H9 (cell line): Measurements from ENCODE around the gene TWSG1. TPM values are rescaled to one million over a fixed set of nuclear protein-coding genes. Genes with fewer than 3 reads are reported as not detected.

Experiments
- DNase-seq: peaks from one replicate; pipeline ENCODE4 v3.0.0-alpha.2; 2017
- H2AFZ ChIP-seq: one replicate; pipeline ENCODE4 v1.6.1; 2013; ENCODE audit warnings: mild to moderate bottlenecking, low read length, control low read depth, moderate library complexity
- H2AK5ac ChIP-seq: 2 replicates; pipeline ENCODE4 v1.6.1; 2013; ENCODE audit warnings: low read length, control low read depth, mixed read lengths; ENCODE audit not compliant: insufficient read length
- H2BK120ac ChIP-seq: one replicate; pipeline ENCODE4 v1.6.1; 2013; ENCODE audit warnings: low read depth, mild to moderate bottlenecking, low read length, control low read depth, inconsistent platforms; ENCODE audit not compliant: poor library complexity, severe bottlenecking
- H2BK12ac ChIP-seq: 2 replicates; pipeline ENCODE4 v1.6.1; 2013; ENCODE audit warnings: low read length, control low read depth, mixed read lengths, low read depth; ENCODE audit not compliant: insufficient read length
- H2BK15ac ChIP-seq: 2 replicates; pipeline ENCODE4 v1.6.1; 2013; ENCODE audit warnings: low read depth, low read length, control low read depth
- H2BK20ac ChIP-seq: one replicate; pipeline ENCODE4 v1.6.1; 2013; ENCODE audit warnings: low read depth, mild to moderate bottlenecking, low read length, control low read depth, inconsistent platforms; ENCODE audit not compliant: poor library complexity, severe bottlenecking
- H2BK5ac ChIP-seq: 2 replicates; pipeline ENCODE4 v1.6.1; 2013; ENCODE audit warnings: low read length, control low read depth, mixed read lengths; ENCODE audit not compliant: insufficient read length
- H3K14ac ChIP-seq: 2 replicates; pipeline ENCODE4 v1.6.1; 2013; ENCODE audit warnings: low read length, control low read depth; ENCODE audit not compliant: insufficient read depth
- H3K18ac ChIP-seq: 2 replicates; pipeline ENCODE4 v1.6.1; 2013; ENCODE audit warnings: low read depth, mild to moderate bottlenecking, mixed read lengths, low read length, control low read depth; ENCODE audit not compliant: insufficient read length
- H3K23ac ChIP-seq: 2 replicates; pipeline ENCODE4 v1.6.1; 2013; ENCODE audit warnings: low read length, control low read depth, mixed read lengths, low read depth; ENCODE audit not compliant: insufficient read length
- H3K23me2 ChIP-seq: 2 replicates; pipeline ENCODE4 v1.6.1; 2013; ENCODE audit warnings: low read depth, mild to moderate bottlenecking, mixed read lengths, low read length, control low read depth; ENCODE audit not compliant: insufficient read length, poor library complexity, severe bottlenecking
- H3K27ac ChIP-seq: 2 replicates; pipeline ENCODE4 v1.5.1; 2013; ENCODE audit warnings: low read length, control low read depth, mixed read lengths, low read depth; ENCODE audit not compliant: insufficient read length
- H3K27me3 ChIP-seq: 2 replicates; pipeline ENCODE4 v1.6.1; 2013; ENCODE audit warnings: low read length, control low read depth, inconsistent platforms; ENCODE audit not compliant: insufficient read depth
- H3K4ac ChIP-seq: 2 replicates; pipeline ENCODE4 v1.6.1; 2013; ENCODE audit warnings: low read depth, mild to moderate bottlenecking, control low read depth, inconsistent platforms, low read length, moderate library complexity
- H3K4me1 ChIP-seq: 2 replicates; pipeline ENCODE4 v1.6.1; 2013; ENCODE audit warnings: low read length, control low read depth, inconsistent platforms; ENCODE audit not compliant: insufficient read depth
- H3K4me2 ChIP-seq: 2 replicates; pipeline ENCODE4 v1.6.1; 2013; ENCODE audit warnings: low read length, control low read depth, mixed read lengths; ENCODE audit not compliant: insufficient read length, insufficient read depth
- H3K56ac ChIP-seq: 2 replicates; pipeline ENCODE4 v1.6.1; 2013; ENCODE audit warnings: low read depth, mild to moderate bottlenecking, mixed read lengths, low read length, control low read depth; ENCODE audit not compliant: insufficient read length
- H3K79me1 ChIP-seq: 2 replicates; pipeline ENCODE4 v1.6.1; 2013; ENCODE audit warnings: low read depth, mild to moderate bottlenecking, moderate library complexity, low read length, control low read depth, inconsistent platforms; ENCODE audit not compliant: insufficient read depth, poor library complexity, severe bottlenecking
- H3K79me2 ChIP-seq: 2 replicates; pipeline ENCODE4 v1.6.1; 2013; ENCODE audit warnings: low read length, control low read depth, inconsistent platforms; ENCODE audit not compliant: insufficient read depth
- H3K9ac ChIP-seq: 2 replicates; pipeline ENCODE4 v1.6.1; 2013; ENCODE audit warnings: low read length, control low read depth, mixed read lengths; ENCODE audit not compliant: insufficient read length; ENCODE audit errors: extremely low read depth
- H3K9me3 ChIP-seq: one replicate; pipeline ENCODE4 v1.6.1; 2013; ENCODE audit warnings: low read depth, low read length, inconsistent platforms; ENCODE audit not compliant: control insufficient read depth
- H3T11ph ChIP-seq: one replicate; pipeline ENCODE4 v1.6.1; 2013; ENCODE audit warnings: mild to moderate bottlenecking, low read length, control low read depth, inconsistent platforms
- H4K20me1 ChIP-seq: one replicate; pipeline ENCODE4 v1.6.1; 2013; ENCODE audit not compliant: control insufficient read depth, insufficient read length, insufficient read depth
- H4K5ac ChIP-seq: 2 replicates; pipeline ENCODE4 v1.6.1; 2013; ENCODE audit warnings: low read depth, mild to moderate bottlenecking, mixed read lengths, low read length, control low read depth; ENCODE audit not compliant: insufficient read length
- H4K8ac ChIP-seq: replicated peaks from 2 replicates; pipeline ENCODE4 v1.6.1; 2013; ENCODE audit warnings: low read length, control low read depth, mixed read lengths, low read depth; ENCODE audit not compliant: insufficient read length
- H4K91ac ChIP-seq: 2 replicates; pipeline ENCODE4 v1.6.1; 2013; ENCODE audit warnings: low read depth, mild to moderate bottlenecking, moderate library complexity, mixed read lengths, low read length, control low read depth; ENCODE audit not compliant: insufficient read length
- H3K27ac Mint-ChIP-seq, 3 experiments: 2 replicates in 2 of 3; 3 replicates in 1 of 3; pipeline ENCODE4 v1.8.0; 2020 to 2021; ENCODE audit warnings: mixed read lengths in 3 of 3, mild to moderate bottlenecking in 1 of 3, moderate library complexity in 1 of 3
- H3K27me3 Mint-ChIP-seq: 2 replicates; pipeline ENCODE4 v1.8.0; 2021; ENCODE audit warnings: low read depth, mild to moderate bottlenecking, moderate library complexity, mixed read lengths
- H3K36me3 Mint-ChIP-seq, 3 experiments: 2 replicates in 2 of 3; 3 replicates in 1 of 3; pipeline ENCODE4 v1.8.0; 2020 to 2021; ENCODE audit warnings: low read depth in 3 of 3, mixed read lengths in 3 of 3; ENCODE audit not compliant: insufficient read depth in 1 of 3
- H3K4me1 Mint-ChIP-seq, 2 experiments: 2 replicates each; pipeline ENCODE4 v1.8.0; 2020; ENCODE audit warnings: mixed read lengths in 2 of 2
- H3K4me3 Mint-ChIP-seq, 2 experiments: 2 replicates in 1 of 2; 3 replicates in 1 of 2; pipeline ENCODE4 v1.8.0; 2020 to 2021; ENCODE audit warnings: mild to moderate bottlenecking in 2 of 2, mixed read lengths in 2 of 2, moderate library complexity in 1 of 2
- H3K9me3 Mint-ChIP-seq, 2 experiments: 2 replicates in 1 of 2; 3 replicates in 1 of 2; pipeline ENCODE4 v1.8.0; 2020; ENCODE audit warnings: mild to moderate bottlenecking in 2 of 2, mixed read lengths in 2 of 2, moderate library complexity in 1 of 2
- CTCF ChIP-seq: fragments of 200-600 bp; sonication (generic); conservative IDR thresholded peaks from 3 replicates; pipeline ENCODE4 v1.8.0; 2021; ENCODE audit warnings: antibody characterized with exemption, mild to moderate bottlenecking
- total RNA-seq: library from RNA; stranded (reverse); gene quantifications from 2 replicates; pipeline ENCODE4 v1.2.1, GENCODE V29; 2021

The TWSG1 gene
- total RNA-seq, 1 experiment from 2014 or later: 25.7 TPM

GRCh38 chr18:9336827-9337226 lies 2.3 kb downstream of the TWSG1 start:
- Histone ChIP-seq H4K8ac (no peak overlapping the region), H2BK20ac (no peak overlapping the region), H3K14ac (no peak overlapping the region), H2BK12ac (no peak overlapping the region), H3K79me1 (no peaks in the 10 kb centered on the region), H2BK5ac (no peak overlapping the region), H3K27ac (no peak overlapping the region), H4K91ac (no peak overlapping the region), H3T11ph (no peak overlapping the region), H4K20me1 (no peaks in the 10 kb centered on the region), H2BK15ac (no peak overlapping the region), H3K4me2 (no peak overlapping the region), H3K23me2 (peaks cover 5% of the 10 kb centered on the region), H3K9ac (no peak overlapping the region), H3K23ac (no peak overlapping the region), H2BK120ac (no peak overlapping the region), H3K9me3 (no peaks in the 10 kb centered on the region), H3K18ac (no peak overlapping the region), H3K4me1 (no peaks in the 10 kb centered on the region), H3K56ac (no peak overlapping the region), H2AFZ (no peak overlapping the region), H4K5ac (no peak overlapping the region), H3K4ac (no peak overlapping the region), H3K79me2 (no peaks in the 10 kb centered on the region), H3K27me3 (no peaks in the 10 kb centered on the region), H2AK5ac (no peak overlapping the region)
- DNase-seq: no peak
- Mint-ChIP-seq H3K27me3 (peaks cover 16% of the 10 kb centered on the region), H3K4me3 (no peak overlapping the region), H3K36me3 (peaks cover 3 to 26% (median 22%) of the 10 kb centered on the region in 3 experiments), H3K27ac (no peak overlapping the region), H3K4me1 (peaks cover 0 to 8% of the 10 kb centered on the region in 2 experiments; a peak in 3 of 4 replicates), H3K9me3 (no peaks in the 10 kb centered on the region; a peak in 3 of 5 replicates)
- TF ChIP-seq CTCF: no peak
